Chondrocyte (in vitro differentiated cells): Measurements from ENCODE around the gene IGFL3. TPM values are rescaled to one million over a fixed set of nuclear protein-coding genes. Genes with fewer than 3 reads are reported as not detected.
"Not testable (repeated sequence)": the region's sequence is repeated elsewhere in the genome, so short reads cannot be mapped to it uniquely, and the experiment has no call there.

Experiments
- DNase-seq: peaks from one replicate; pipeline ENCODE4 v3.0.0; 2021; ENCODE audit warnings: mixed read lengths, low spot score
- H3K27ac Mint-ChIP-seq: one replicate; pipeline ENCODE4 v1.8.0; 2021; ENCODE audit warnings: mild to moderate bottlenecking, moderate library complexity, mixed read lengths; ENCODE audit not compliant: unreplicated experiment
- H3K27me3 Mint-ChIP-seq: 2 replicates; pipeline ENCODE4 v1.8.0; 2021; ENCODE audit warnings: low read depth, mixed read lengths
- H3K36me3 Mint-ChIP-seq: 2 replicates; pipeline ENCODE4 v1.8.0; 2021; ENCODE audit warnings: low read depth, mixed read lengths
- H3K4me1 Mint-ChIP-seq: 2 replicates; pipeline ENCODE4 v1.8.0; 2021; ENCODE audit warnings: low read depth, mild to moderate bottlenecking, mixed read lengths
- H3K4me3 Mint-ChIP-seq: one replicate; pipeline ENCODE4 v1.8.0; 2021; ENCODE audit warnings: mild to moderate bottlenecking, moderate library complexity, mixed read lengths; ENCODE audit not compliant: unreplicated experiment
- H3K9me3 Mint-ChIP-seq: 2 replicates; pipeline ENCODE4 v1.8.0; 2021; ENCODE audit warnings: low read depth, mixed read lengths
- CTCF ChIP-seq: fragments of 200-600 bp; sonication (generic); IDR thresholded peaks from 2 replicates; pipeline ENCODE4 v1.5.0; 2021; ENCODE audit warnings: antibody characterized with exemption, mild to moderate bottlenecking, moderate library complexity
- total RNA-seq: library from RNA; stranded (reverse); gene quantifications from 3 replicates; pipeline ENCODE4 v1.2.1, GENCODE V29; 2021

IGFL3 gene
- total RNA-seq, 1 donor from 2014 or later = 0.70 TPM

DNA sequence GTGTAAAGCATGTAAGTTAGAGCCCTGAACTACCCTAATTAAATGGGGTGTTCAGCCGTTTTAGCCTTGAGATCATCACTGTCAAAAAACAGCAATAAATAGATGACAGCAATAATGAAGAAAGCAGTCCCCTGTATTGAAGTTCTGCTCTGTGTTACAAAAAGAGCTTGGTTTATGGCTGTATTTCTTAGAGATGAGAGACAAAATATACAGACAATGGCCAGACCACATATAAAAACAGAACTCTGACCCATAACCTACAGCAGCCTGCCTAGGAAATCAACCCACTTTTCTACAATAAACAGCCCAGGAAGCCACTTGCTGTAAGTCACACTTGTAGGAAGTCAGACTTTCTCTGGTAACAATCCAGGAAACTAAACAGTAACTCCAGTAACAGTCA lies 10.8 kb downstream of the IGFL3 start:
- DNase-seq = no peak
- Mint-ChIP-seq H3K27me3 (peaks cover 28% of the 10 kb centered on the region), H3K4me3 (no peak overlapping the region), H3K27ac (no peak overlapping the region), H3K4me1 (peaks cover 18% of the 10 kb centered on the region), H3K36me3 (no peaks in the 10 kb centered on the region), H3K9me3 (no peaks in the 10 kb centered on the region)
- no peak for TF ChIP-seq CTCF

GRCh38 chr19:46112527-46112926 lies 12.0 kb downstream of the IGFL3 start:
- no peak overlapping the region for H3K4me3 Mint-ChIP-seq
- no peaks in the 10 kb centered on the region for H3K36me3 Mint-ChIP-seq
- no peak overlapping the region for H3K27ac Mint-ChIP-seq
- peaks cover 20% of the 10 kb centered on the region for H3K4me1 Mint-ChIP-seq
- peaks cover 27% of the 10 kb centered on the region for H3K27me3 Mint-ChIP-seq
- H3K9me3 Mint-ChIP-seq = no peaks in the 10 kb centered on the region
- TF ChIP-seq CTCF = no peak
- no peak for DNase-seq

- Mint-ChIP-seq H3K9me3 (no peaks in the 10 kb centered on the region), H3K27me3 (peaks cover 25% of the 10 kb centered on the region)
These were observed 13.1 kb downstream of the IGFL3 start for GRCh38 chr19:46111376-46111775.

GRCh38 chr19:46109876-46110275 lies 14.6 kb downstream of the IGFL3 start:
- DNase-seq = no peak
- Mint-ChIP-seq H3K27me3 (peaks cover 25% of the 10 kb centered on the region), H3K4me3 (no peak overlapping the region), H3K4me1 (peaks cover 7% of the 10 kb centered on the region), H3K36me3 (no peaks in the 10 kb centered on the region), H3K27ac (no peak overlapping the region), H3K9me3 (no peaks in the 10 kb centered on the region)
- no peak for TF ChIP-seq CTCF

More at GRCh38 chr19:46111376-46111775, 13.1 kb downstream of the IGFL3 start:
- no peak overlapping the region for H3K27ac Mint-ChIP-seq
- peaks cover 20% of the 10 kb centered on the region for H3K4me1 Mint-ChIP-seq
- TF ChIP-seq CTCF = no peak
- H3K36me3 Mint-ChIP-seq = no peaks in the 10 kb centered on the region
- no peak for DNase-seq
- H3K4me3 Mint-ChIP-seq = no peak overlapping the region

DNA sequence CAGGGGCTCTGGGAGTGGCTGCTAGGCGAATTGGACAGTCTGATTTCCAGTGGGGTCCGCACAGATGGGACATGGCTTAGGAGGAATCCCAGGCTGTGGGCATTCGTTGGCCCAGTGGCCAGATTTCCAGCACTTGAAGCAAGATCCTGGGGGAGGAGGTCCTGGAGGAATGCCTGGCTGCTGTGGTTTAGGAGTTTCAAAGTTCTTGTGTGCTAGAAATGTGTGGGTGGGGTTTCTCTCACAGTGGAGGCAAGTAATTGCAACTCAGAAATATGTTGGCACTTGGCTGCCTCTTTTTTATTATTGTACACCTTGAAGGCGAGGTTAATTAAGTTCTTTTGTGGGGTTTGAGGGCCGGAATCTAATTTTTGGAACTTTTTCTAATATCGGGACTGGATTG lies 17.1 kb downstream of the IGFL3 start:
- TF ChIP-seq CTCF = no peak
- DNase-seq = no peak
- peaks cover 3% of the 10 kb centered on the region for H3K4me1 Mint-ChIP-seq
- no peaks in the 10 kb centered on the region for H3K9me3 Mint-ChIP-seq
- H3K36me3 Mint-ChIP-seq = no peaks in the 10 kb centered on the region
- no peak overlapping the region for H3K4me3 Mint-ChIP-seq
- H3K27me3 Mint-ChIP-seq = peaks cover 12% of the 10 kb centered on the region
- H3K27ac Mint-ChIP-seq = no peak overlapping the region

GRCh38 chr19:46102333-46102732 lies 22.2 kb downstream of the IGFL3 start:
- not testable (repeated sequence) for H3K4me1 Mint-ChIP-seq, H3K4me3 Mint-ChIP-seq, H3K27ac Mint-ChIP-seq, DNase-seq
- Mint-ChIP-seq H3K27me3 (peaks cover 24% of the 10 kb centered on the region), H3K36me3 (peaks cover 10% of the 10 kb centered on the region), H3K9me3 (peaks cover 13% of the 10 kb centered on the region)
